Stimulated activated CD8-positive, alpha-beta memory T cell treated with anti-CD3 and anti-CD28 coated beads, Interleukin-15, amount 100 ng/mL, for 48 hours (primary cell): ENCODE results near the gene NDUFS7.
A peak's percentile ranks its signal among the peaks of the same experiment; 100 is the strongest.

Source experiments
- DNase-seq, 2 donors: peaks; one replicate each; pipeline ENCODE4 v3.0.0-alpha.2; 2020; ENCODE audit warnings: low read depth in 2 of 2

Gene NDUFS7

DNA sequence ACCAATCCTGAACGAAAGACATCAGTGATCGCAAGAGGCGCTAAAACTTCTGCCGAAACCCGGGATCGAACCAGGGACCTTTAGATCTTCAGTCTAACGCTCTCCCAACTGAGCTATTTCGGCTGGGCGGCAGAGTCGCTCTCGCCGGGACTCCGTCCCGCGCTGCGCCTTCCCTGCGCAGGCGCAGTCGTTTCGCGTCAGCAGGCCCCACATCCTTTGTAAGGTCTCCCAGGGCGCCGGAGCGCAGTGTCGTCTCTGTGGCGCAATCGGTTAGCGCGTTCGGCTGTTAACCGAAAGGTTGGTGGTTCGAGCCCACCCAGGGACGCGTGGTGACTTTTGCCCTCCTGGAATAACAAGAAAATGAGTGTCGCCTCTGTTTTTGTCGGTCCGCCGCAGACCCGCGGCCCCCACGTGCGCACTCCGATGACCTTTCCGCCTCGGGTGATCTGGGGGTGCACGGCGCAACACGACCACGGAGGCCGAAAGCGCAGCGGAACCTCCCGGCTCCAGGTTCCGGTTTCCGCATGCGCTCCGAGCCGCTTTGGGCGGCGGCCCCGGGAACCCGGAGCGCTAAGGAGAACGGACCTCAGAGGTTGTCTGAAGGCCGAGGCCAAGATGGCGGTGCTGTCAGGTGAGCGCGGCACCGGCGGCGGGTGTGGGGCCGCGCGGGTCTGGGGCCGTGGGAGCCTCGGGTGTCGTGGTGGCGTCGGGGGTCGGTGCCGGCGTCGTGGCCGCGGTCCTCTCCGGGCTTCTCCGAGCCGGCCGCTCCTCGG, at the start of gene NDUFS7:
Gene NDUFS7, plus strand, starts transcription at position 596 of the 773 bp plus-strand sequence. Its CDS starts 20 bp downstream, at position 616.
- DNase-seq, result peak; percentile 82 to 84

DNA sequence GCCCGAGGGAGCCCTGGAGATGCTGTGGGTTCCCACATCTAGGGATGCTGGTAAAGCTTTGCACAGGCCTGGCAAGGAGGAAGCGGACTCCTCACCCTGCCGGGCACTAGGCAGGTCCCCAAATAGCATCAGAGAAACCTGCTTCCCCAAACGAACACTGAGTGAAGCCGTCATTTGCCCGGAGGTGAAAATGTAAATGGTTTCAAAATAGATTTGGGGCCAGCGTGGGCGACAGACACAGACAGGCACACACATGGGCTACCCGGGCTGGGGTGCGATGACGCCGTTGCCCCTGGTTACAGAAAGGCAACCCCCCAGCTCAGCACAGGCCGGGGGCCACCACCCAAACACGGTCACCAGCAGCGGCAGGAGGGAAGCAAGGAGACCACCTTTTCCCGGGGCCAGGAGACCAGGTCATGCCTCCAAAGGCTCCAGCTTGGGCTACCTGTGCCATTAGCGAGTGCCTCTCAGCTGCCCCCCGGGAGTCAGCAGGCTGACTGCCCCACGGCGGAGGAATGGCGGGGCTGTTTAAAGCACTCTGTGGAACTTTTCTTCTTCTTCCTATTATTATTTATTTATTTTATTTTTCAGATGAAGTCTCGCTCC, 47.5 kb upstream of the NDUFS7 start:
- DNase-seq, result no peak

DNA sequence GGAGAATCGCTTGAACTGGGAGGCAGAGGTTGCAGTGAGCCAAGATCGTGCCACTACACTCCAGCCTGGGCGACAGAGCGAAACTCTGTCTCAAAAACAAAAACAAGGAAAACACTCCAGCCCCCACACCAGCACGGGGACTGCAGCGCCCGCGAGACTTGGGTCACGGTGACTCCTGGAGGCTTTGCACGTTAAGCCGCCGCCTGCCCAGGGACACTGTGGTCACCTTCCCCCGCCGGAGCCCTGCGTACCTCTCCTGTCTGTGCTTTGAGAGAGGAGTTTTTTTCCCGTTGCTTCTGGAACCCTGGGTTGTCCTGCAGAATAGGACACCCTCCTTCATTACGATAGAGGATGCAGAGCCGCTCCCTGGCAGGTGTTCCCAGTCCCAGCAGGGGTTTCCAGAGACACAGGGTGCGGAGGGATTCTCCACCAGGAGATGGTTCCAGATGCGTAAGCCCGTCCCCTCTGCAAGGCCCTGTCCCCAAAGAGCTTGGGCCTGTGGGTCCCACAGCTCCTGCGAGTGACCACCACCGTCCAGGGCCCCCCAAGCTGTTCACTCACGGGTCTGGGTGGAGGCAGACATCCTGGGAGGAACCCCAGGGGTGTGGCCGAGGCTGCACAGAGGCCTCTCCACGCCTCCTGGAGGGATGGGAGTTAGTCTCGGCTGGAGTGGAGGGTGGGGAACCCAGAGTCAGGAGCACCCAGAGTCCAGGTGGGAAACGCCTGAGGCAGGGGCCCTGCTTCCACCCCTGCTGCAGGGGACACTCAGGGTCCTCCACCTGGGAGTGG, 42.8 kb upstream of the NDUFS7 start:
- DNase-seq, result no peak

DNA sequence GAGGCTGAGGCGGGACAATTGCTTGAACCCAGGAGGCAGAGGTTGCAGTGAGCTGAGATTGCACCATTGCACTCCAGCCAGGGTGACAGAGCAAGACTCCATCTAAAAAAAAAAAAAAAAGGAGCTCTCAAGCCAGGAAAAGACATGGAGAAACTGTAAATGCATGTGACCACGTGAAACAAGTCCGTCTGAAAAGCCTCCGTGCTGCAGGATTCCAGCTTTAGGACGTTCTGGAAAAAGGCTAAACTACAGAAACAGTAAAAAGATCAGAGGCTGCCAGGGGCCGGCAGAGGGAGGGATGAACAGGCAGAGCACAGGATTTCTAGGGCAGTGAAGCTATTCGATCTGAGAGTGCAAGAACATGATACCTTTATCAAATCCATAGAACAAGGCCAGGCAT, 40.7 kb upstream of the NDUFS7 start:
- no peak for DNase-seq

DNA sequence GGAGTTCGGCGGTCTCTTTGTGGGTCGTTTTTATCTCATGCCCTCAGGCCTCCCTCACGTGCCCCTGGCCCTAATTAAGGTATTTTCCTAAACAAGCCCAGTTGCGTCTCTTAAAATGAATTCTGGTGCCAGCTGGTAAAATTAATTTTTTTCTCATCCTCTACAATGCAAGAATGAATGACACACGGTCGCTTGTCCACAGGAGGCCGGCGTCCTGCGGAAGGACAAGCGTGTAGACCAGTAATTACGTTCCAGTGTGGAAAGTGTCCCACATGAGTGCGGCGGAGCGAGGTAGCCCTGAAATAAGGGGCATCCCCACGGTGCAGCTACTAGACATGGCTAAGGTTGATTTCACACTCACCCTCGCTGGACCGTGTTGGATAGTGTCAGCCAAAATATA, 34.5 kb upstream of the NDUFS7 start:
- DNase-seq, result no peak

DNA sequence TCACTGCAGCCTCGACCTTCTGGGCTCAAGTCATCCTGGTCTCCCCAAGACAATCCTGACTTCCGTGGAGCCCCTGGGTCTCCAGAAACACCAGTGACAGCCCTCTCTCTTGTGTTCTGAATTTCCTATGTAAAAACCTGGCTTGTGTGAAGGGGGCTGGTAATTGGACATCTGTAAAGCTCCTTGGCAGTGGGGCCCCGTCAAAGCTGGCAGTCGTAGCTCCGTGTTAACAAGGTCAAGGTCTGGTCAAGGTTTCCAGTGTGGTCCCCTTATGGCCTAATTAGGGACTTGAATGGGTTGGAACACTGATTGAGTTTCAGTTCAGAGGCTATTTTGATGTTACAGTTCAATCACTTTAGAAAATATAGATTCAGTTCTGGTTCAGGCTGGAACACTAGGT, 32.8 kb upstream of the NDUFS7 start:
- DNase-seq, result no peak

DNA sequence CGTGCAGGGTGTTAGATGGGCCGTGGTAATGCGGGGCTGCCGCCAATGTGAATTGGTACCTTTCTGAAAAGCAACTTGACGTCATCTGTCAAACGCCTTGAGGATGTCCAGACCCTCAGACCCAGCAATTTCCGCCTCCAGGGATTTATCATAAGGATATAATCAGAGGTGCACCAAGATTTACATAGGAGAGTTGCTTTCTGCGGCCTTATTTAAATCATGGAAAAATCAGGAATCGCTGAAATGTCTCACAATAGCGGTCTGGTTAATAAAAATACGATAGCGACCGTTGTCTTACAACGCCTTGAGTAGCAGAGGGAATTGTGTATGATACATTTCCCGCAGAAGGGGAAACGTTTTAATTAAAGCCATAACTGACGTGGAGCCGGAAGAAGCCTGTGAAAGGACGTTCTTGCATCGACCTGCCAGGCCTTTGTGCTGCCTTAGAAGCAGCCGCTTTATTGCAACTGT, 32.3 kb upstream of the NDUFS7 start:
- DNase-seq, result no peak

DNA sequence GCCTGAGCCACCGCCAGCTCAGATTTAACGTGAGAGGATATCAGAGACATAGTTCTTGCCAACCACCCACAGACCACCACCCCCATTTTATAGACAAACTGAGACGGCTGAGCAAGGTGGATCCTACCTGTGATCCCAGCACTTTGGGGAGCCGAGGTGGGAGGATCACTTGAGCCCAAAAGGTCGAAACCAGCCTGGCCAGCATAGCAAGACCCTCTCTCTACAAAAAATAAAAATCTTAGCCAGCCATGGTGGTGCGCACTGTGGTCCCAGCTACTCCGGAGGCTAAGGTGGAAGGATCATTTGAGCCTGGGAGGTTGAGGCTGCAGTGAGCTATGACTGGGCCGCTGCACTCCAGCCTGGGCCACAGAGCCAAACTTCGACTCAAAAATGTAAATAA, 30.6 kb upstream of the NDUFS7 start:
- DNase-seq, result no peak

DNA sequence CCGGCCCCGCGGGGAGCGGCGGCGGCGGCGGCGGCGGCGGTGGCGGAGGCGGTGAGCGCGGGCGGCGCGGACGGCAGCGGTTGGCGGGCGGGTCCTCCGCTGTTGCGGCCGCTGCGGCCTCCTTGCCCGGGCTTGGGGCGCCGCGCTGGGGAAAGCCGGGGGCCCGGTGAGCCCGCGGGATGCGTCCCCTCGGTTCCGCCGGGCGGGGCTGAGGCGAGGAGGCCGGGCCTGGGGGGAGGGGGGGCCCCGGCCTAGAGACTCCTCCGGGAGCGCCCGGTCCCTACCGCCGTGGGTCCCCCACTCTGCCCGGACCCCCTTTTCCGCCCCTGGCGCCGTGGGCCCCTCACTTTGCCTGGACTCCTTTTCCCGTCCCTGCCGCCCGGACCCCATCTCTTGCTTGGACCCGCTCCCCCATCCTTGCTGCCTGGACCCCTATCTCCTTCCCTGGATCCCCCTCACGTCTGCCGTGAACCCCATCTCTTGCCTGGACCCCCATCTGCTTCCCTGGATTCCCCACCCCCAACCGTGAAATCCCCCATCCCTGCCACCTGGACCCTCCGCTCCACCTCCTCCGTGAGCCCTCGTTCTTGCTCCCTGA, 28.6 kb upstream of the NDUFS7 start:
- no peak for DNase-seq

DNA sequence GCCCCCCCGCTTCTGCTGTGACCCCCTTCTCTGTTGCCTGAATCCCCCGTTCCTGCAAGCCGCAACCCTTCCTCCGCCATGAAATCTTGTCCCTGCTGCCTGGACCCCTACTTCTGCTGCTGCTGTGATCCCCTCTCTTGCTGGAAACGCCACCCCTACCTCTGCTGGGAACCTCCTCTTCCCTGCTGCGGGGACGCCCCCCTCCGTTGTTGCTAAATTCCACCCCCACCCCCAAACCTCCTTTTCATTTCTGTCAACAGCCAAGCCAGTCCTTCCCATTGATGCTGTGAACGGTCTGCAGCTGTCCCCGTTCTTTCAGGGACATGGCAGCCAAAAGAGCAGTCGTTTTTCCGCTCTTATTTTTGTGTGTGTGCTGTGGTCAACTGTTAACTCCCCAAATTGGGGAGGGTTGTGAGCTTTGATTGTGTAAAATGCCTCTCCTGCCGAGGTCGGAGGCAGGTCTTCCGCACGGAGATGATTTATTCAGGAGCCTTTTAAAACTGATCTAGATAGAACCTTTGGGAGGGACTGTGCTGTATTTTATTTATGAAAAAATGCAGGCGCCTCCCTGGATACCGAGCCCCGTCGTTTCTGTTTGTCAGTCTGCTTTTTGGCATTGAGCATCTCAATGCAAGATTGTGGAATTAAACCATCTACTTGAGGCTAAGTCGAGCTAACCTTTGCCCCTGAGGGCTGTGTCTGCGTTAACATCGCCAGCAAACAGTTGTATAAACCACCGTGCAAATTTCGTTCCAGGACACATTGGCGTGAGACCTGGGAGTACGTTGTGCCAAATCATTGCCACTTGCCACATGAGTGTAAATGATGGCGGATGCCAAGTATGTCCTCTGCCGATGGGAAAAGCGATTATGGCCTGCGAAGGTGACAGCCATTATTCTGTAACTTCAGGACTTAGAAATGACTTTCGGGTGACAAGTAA, 27.9 kb upstream of the NDUFS7 start:
- no peak for DNase-seq

DNA sequence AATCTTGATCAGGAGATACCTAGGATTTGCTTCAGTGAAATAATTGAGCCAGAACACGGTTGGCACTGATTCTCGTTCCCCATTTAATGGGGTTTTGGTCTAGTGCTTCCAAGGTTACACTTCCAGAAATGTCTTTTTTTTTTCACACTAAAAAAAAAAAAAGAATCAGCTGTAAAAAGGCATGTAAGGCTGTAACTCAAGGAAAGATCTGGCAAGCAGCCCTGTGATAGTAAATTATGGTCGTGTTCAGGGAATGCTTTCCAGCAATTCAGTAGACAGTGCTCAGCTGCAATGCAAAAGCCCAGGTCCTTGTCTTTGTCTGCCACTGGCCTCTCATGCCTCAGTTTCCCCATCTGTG, 27.2 kb upstream of the NDUFS7 start:
- DNase-seq, result no peak

DNA sequence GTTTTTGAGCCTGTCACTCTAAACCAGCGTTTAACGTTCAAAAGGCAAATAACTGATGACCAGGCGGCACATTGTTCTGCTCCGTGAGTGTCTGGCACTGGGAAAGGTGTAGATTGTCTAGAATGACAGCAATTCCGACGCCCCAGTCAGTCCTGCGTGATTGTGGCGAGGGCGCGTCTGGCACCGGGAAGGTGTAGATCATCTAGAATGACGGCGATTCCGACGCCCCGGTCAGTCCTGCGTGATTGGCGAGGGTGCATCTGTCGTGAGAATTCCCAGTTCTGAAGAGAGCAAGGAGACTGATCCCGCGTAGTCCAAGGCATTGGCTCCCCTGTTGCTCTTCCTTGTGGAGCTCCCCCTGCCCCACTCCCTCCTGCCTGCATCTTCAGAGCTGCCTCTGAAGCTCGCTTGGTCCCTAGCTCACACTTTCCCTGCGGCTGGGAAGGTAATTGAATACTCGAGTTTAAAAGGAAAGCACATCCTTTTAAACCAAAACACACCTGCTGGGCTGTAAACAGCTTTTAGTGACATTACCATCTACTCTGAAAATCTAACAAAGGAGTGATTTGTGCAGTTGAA, 26.1 kb upstream of the NDUFS7 start:
- DNase-seq, result no peak

DNA sequence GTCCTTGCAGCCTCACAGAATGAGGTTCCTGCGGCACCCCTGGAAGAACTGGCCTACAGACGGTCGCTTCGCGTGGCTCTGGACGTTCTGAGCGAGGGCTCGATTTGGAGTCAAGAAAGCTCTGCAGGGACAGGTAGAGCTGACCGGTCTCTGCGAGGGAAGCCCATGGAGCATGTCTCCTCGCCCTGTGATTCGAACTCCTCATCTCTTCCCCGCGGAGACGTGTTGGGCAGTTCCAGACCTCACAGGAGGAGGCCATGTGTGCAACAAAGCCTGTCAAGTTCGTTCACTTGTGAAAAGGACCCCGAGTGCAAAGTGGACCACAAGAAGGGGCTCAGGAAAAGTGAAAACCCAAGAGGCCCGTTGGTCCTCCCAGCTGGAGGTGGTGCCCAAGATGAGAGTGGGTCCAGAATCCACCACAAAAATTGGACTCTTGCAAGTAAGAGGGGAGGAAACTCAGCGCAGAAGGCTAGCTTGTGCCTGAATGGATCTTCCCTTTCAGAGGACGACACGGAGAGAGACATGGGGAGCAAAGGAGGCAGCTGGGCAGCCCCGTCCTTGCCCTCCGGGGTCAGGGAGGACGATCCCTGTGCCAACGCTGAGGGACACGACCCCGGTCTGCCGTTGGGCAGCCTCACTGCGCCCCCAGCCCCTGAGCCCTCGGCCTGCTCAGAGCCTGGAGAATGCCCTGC, 23.4 kb upstream of the NDUFS7 start:
- no peak for DNase-seq

DNA sequence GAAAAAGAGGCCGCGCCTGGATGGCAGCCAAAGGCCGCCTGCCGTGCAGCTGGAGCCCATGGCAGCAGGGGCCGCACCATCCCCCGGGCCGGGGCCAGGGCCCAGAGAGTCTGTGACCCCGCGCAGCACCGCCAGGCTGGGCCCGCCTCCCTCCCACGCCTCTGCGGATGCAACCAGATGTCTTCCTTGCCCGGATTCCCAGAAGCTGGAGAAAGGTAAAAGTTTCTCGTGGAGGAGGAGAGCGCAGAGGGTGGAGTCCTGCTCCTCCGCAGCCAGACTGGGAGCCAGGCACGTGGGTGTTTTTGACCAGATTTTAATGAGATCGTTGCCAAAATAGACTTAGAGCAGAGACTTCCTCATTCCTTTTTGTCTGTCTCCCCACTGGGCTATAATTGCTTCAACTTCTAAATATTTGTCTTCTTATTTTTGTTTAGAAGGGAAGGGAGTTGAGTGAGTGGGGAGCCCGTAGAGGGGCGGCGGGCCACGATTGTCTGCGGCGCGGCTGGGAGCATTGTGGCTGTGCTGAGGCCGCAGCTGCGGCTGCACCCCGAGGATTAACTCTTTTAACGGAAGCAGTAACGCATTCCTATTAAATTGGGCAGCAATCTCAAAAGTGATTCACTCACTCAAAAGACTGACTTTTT, 22.8 kb upstream of the NDUFS7 start:
- no peak for DNase-seq

DNA sequence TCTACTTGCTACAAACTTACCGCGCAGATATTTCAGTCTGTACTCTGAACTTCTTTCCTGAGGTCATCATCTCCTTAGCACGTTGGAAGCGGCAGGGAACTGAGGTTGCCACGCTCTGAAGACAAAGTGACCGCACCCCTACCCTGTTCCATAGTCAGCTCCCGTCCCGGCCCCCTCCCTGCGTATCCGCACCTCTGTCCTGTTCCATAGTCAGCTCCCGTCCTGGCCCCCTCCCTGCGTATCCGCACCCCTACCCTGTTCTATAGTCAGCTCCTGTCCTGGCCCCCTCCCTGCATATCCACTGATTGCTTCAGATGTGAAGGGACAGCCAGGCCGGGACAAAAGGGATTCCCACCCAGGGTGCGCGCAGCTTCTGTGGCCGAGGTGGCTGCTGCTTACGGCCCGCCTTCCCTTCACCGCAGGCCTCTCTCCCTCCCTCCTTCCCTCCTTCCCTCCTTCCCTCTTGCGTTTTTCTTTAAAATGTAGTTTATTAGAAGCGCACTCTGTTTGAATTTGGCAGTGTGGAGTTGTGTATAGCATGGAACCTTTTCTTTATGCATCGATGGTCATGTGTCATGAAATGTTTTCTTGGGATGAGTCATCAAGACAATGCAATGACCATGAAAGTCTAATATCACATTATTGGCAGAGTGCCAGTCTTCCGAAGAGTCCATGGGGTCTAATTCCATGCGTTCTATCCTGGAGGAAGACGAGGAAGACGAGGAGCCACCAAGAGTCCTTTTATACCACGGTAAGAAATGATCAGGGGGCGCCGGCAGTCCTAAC, 21.9 kb upstream of the NDUFS7 start:
- DNase-seq, result no peak

DNA sequence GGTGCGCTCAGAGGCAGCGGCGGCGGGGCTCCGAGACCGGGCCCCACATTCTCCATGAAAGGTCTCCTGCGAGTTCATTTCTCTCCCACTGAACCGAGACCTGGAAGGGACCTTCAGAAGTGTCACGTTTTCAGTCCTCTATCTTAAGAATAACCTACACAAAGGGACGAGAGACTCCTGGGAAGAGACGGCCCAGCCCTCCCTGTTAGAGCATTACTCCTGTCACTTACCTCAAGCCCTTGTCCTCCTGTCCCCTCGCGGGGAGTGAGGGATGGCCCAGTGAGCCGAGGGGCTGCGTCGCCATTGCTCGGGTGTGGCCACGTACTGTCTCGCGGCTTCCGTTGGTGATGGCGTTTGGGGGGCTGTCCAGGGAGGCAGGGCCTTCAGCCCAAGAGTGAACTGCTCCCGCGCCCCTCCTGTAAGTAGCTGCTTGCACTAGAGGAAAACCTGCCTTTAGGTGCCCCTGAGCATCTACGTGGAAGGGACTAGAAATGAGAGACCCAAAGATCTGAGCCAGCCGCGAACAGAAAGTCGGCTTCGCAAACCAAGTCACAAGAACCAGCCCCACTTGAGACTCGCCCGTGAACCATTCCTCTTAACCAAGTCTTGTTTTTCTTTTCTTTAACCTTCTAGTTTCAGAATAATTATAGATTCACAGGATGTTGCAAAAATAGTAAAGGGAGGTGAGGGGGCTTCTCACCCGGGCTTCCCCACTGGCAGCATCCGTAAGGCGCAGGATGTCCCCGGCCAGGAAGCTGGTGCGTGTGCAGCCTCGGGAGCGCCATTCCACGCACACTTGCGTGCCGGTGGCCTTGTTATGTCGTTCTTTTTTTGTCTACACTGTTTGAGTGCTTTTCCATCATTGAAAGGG, 21.1 kb upstream of the NDUFS7 start:
- DNase-seq, result no peak

DNA sequence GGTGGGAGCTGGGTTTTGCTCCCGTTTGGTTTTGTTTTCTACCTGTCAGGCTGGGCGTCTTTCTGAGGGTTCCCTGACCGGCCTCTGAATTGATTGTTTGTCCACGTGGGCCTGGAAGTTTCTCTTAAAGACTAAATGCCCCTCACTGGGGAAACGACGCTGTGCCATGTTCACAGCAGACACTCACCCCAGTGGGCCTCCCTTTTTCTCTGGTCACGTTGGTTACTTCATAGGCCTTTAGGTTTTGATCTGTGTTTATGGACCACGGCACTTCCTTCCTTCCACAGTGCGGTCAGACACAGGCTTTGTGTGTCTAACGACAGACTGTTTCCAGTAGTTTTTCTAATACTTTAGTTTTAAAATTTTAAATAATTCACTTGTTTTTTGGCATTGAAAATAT, 20.1 kb upstream of the NDUFS7 start:
- DNase-seq, result no peak
